HG03520 (cell line): ENCODE measurements around the gene ST7.

Experiments
- ATAC-seq: cut with Tn5 transposase; IDR thresholded peaks from one replicate; pipeline ENCODE4 v1.9.1; 2021; ENCODE audit warnings: mild to moderate bottlenecking, moderate library complexity; ENCODE audit not compliant: unreplicated experiment

Gene ST7

GRCh38 chr7:117259615-117260014 lies 306.3 kb downstream of the ST7 start:
- ATAC-seq: no peak

GRCh38 chr7:117262546-117262945 lies 309.2 kb downstream of the ST7 start:
- ATAC-seq: no peak

GRCh38 chr7:117264716-117265115 lies 311.4 kb downstream of the ST7 start:
- no peak for ATAC-seq

- ATAC-seq: no peak
Measured at GRCh38 chr7:117269417-117269816, 316.1 kb downstream of the ST7 start.

- no peak for ATAC-seq
Measured at GRCh38 chr7:117269886-117270285, 316.6 kb downstream of the ST7 start.

GRCh38 chr7:117270371-117270770 lies 317.1 kb downstream of the ST7 start:
- no peak for ATAC-seq

- no peak for ATAC-seq
Measured at GRCh38 chr7:117271566-117271965, 318.3 kb downstream of the ST7 start.

- no peak for ATAC-seq
Measured at GRCh38 chr7:117272017-117272759, 318.9 kb downstream of the ST7 start.

- no peak for ATAC-seq
Measured at GRCh38 chr7:117273325-117273724, 320.0 kb downstream of the ST7 start.

GRCh38 chr7:117273814-117274225 lies 320.5 kb downstream of the ST7 start:
- ATAC-seq: no peak

- no peak for ATAC-seq
Measured at GRCh38 chr7:117274951-117275350, 321.6 kb downstream of the ST7 start.

GRCh38 chr7:117277576-117277975 lies 324.3 kb downstream of the ST7 start:
- ATAC-seq: no peak

- ATAC-seq: no peak
Measured at GRCh38 chr7:117278040-117278439, 324.7 kb downstream of the ST7 start.

GRCh38 chr7:117279203-117279602 lies 325.9 kb downstream of the ST7 start:
- ATAC-seq: no peak
